Stimulated activated CD4-positive, alpha-beta T cell treated with anti-CD3 and anti-CD28 coated beads, Interleukin-2, amount 100 ng/mL, for 24 hours (primary cell): ENCODE results near the gene RECK.
"Not testable (repeated sequence)": the region's sequence is repeated elsewhere in the genome, so short reads cannot be mapped to it uniquely, and the experiment has no call there.

Experiments used
- DNase-seq, 2 donors: peaks; one replicate each; pipeline ENCODE4 v3.0.0-alpha.2; 2020

The RECK gene

GRCh38 chr9:36158917-36159316, 122.2 kb downstream of the RECK start:
- no peak for DNase-seq

GRCh38 chr9:36159509-36159908, 122.8 kb downstream of the RECK start:
- DNase-seq = not testable (repeated sequence)

GRCh38 chr9:36160126-36160525, 123.4 kb downstream of the RECK start:
- DNase-seq = not testable (repeated sequence)

- no peak for DNase-seq
These were observed 124.5 kb downstream of the RECK start for GRCh38 chr9:36161187-36161586.

- DNase-seq = no peak
These were observed 125.6 kb downstream of the RECK start for GRCh38 chr9:36162211-36162738.

GRCh38 chr9:36163049-36163785, 126.5 kb downstream of the RECK start:
- no peak for DNase-seq

GRCh38 chr9:36163786-36164170, 127.1 kb downstream of the RECK start:
- DNase-seq = no peak

- no peak for DNase-seq
These were observed 127.7 kb downstream of the RECK start for GRCh38 chr9:36164372-36164771.

- DNase-seq = no peak
These were observed 128.3 kb downstream of the RECK start for GRCh38 chr9:36164989-36165388.

GRCh38 chr9:36165826-36166167, 129.1 kb downstream of the RECK start:
- DNase-seq = no peak

- DNase-seq = peak; percentile 85 to 89
These were observed 129.6 kb downstream of the RECK start for GRCh38 chr9:36166168-36166927.

- no peak for DNase-seq
These were observed 132.5 kb downstream of the RECK start, which contains the start of gene CCIN for GRCh38 chr9:36169166-36169565. TSS of gene CCIN (plus strand) at chr9:36169388. CDS start at chr9:36169503, 115 bp downstream.

GRCh38 chr9:36169708-36170107, 133.0 kb downstream of the RECK start:
- DNase-seq = no peak

- DNase-seq = no peak
These were observed 133.8 kb downstream of the RECK start for GRCh38 chr9:36170531-36170930.

- no peak for DNase-seq
These were observed 137.1 kb downstream of the RECK start for GRCh38 chr9:36173861-36174260.
